HG02798 (cell line): ENCODE results near the gene RTKN.
"Not testable (repeated sequence)": the region's sequence is repeated elsewhere in the genome, so short reads cannot be mapped to it uniquely, and the experiment has no call there.

ENCODE experiments used
- ATAC-seq: cut with Tn5 transposase; IDR thresholded peaks from one replicate; pipeline ENCODE4 v1.9.1; 2021; ENCODE audit warnings: mild to moderate bottlenecking; ENCODE audit not compliant: unreplicated experiment, poor library complexity

The RTKN gene, protein sequence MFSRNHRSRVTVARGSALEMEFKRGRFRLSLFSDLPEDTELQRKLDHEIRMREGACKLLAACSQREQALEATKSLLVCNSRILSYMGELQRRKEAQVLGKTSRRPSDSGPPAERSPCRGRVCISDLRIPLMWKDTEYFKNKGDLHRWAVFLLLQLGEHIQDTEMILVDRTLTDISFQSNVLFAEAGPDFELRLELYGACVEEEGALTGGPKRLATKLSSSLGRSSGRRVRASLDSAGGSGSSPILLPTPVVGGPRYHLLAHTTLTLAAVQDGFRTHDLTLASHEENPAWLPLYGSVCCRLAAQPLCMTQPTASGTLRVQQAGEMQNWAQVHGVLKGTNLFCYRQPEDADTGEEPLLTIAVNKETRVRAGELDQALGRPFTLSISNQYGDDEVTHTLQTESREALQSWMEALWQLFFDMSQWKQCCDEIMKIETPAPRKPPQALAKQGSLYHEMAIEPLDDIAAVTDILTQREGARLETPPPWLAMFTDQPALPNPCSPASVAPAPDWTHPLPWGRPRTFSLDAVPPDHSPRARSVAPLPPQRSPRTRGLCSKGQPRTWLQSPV

GRCh38 chr2:74441690-74442482 lies at the start of gene RTKN:
TSS of gene RTKN (minus strand) at chr2:74441937. CDS start at chr2:74441816, 121 bp downstream.
- peak; percentile 16 for ATAC-seq

GRCh38 chr2:74489906-74490305 lies 48.2 kb upstream of the RTKN start:
- ATAC-seq = no peak

DNA sequence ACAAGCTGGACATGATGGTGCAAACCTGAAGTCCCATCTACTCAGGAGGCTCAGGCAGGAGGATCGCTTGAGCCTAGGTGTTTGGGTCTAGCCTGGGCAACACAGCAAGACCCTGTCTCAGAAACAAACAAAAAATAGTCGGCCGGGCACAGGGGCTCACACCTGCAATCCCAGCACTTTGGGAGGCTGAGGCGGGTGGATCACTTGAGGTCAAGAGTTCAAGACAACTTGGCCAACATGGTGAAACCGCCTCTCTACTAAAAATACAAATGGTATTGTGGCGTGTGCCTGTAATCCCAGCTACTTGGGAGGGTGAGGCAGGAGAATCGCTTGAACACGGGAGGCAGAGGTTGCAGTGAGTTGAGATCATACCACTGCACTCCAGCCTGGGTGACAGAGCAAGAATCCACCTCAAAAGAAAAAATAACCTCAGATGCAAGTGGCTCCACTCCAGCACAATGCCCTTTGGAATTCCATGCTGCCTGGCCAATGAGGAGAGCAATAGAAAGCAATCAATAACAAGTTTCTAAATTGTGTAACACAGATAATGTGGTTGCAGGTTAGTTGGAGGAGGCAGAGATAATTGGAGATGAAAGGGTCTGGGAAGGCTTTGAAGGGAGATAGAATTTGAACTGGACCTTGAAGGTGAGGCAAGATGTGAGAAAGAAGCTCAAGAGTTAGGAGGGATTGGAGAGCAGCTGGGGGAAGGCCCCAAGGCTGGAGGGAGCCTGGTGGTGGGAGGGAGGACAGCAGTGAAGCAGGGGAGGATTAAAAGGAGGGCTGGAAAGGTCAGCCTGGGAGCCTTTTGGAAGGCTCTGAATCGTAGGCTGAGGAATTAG lies 47.1 kb upstream of the RTKN start:
- no peak for ATAC-seq

DNA sequence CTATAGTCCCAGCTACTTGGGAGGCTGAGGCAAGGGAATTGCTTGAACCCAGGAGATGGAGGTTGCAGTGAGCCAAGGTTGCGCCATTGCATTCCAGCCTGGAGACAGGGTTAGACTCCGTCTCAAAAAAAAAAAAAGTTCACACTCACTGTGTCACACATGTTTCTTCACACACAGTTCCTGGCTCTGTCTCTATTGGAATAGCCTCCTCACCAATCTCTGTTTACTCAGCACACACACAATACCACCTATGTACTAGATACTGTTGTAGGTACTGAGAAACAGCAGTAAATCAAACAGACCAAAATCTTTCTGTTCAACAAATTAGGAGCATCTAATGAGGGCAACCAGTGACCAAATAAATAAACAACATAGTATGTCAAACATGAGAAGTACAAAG lies 44.4 kb upstream of the RTKN start:
- ATAC-seq = no peak

- ATAC-seq = not testable (repeated sequence)
Observed at GRCh38 chr2:74483675-74484164, 42.0 kb upstream of the RTKN start.

- peak; percentile 93 for ATAC-seq
Observed at GRCh38 chr2:74482801-74483674, 41.3 kb upstream of the RTKN start, which contains the start of the genes CCDC142 and TTC31. TSS of gene CCDC142 (minus strand) at chr2:74482998. CDS start at chr2:74482837, 161 bp downstream. TSS of gene TTC31 (plus strand) at chr2:74483081. CDS start at chr2:74483096, 15 bp downstream.

- ATAC-seq = peak; percentile 42
Observed at GRCh38 chr2:74481961-74482800, 40.4 kb upstream of the RTKN start.

DNA sequence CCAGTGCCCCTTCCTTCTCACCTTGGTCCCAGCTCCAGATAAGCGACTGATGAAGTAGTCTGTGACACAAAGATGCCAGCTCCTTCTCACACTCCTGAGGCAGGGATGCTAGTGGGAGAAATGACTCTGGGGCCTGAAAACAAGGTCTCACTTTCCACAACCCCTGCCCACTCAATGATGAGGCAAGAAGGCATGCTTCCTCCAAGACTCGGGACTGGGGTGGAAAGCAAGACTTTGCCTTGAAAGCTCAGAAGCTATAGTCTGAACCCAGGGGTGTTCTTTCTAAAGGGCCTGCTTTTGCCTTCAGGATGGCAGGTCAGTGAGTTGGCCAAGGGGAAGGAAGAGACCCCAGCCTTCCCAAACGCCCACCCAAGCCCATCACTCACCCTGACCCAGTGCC lies 39.7 kb upstream of the RTKN start:
- no peak for ATAC-seq

DNA sequence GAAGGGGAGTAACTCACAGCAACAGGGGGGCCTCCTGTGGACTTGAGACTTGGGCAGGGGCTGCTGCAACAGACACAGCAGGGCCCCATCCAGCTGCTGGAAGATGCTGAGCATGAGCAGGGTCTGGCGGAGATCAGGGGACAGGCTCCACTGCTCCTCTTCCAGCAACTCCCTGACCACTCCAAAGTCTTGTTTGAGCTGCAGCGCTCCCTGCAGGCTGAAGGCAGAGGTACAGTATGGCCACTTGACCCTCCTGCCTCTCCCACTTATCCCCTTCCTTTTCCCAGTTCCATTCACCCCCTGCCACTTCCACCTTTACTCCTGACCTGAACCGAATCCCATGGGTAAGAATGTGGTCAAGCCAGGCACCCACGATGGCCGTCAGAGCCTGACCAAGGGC lies 33.2 kb upstream of the RTKN start:
- no peak for ATAC-seq

GRCh38 chr2:74474481-74474880 lies 32.7 kb upstream of the RTKN start:
- ATAC-seq = no peak

DNA sequence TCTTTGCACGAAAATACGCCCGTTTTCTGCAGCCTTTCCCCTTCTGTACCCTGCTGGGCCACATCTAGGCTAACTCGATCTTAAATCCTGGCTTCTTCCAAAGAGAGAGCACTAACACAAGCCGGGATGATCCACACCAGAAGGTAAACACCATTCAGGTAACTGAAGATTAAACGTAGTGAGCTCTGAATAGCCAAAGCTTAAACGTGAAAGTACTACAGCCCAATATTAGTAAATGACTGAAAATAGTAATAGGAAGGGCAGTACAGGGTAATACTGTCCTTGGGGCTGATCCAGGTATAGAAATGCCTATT lies 31.2 kb upstream of the RTKN start:
- no peak for ATAC-seq

- peak; percentile 94 for ATAC-seq
Observed at GRCh38 chr2:74472086-74472944, 30.6 kb upstream of the RTKN start, which contains the start of gene MRPL53. TSS of gene MRPL53 (minus strand) at chr2:74472680. CDS start at chr2:74472660, 20 bp downstream.

DNA sequence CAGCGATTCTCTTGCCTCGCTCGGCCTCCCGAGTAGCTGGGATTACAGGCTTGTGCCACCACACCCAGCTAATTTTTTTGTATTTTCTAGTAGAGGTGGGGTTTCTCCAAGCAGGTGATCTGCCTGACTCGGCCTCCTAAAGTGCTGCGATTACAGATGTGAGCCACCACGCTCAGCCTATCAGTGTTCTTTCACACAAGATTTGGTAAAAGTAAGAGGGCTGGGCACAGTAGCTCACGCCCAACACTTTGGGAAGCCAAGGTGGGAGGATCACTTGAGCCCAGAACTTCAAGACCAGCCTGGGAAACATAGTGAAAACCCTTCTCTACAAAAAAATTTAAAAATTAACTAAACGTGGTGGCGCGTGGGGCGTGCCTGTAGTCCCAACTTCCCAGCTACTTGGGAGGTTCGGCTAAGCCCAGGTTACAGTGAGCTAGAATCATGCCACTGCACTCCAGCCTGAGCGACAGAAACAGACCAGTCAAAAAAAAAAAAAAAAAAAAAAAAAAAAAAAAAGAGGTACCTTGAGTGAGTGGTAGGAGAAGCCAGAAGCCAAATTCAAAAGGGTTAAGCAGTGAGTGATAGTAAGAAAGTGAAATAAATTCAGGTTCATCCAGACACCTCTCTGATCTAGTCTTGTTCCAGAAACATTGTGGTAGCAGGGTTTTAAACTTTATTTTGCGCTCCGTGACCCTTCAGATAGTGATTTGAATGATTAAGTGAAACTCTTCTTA lies 29.8 kb upstream of the RTKN start:
- no peak for ATAC-seq

- not testable (repeated sequence) for ATAC-seq
Observed at GRCh38 chr2:74470742-74471141, 29.0 kb upstream of the RTKN start.

- no peak for ATAC-seq
Observed at GRCh38 chr2:74464406-74464805, 22.7 kb upstream of the RTKN start.

GRCh38 chr2:74462786-74463105 lies 21.0 kb upstream of the RTKN start:
- no peak for ATAC-seq
